GM12892 (cell line): Measurements from ENCODE around the gene CLN6.
"Not testable (repeated sequence)": the region's sequence is repeated elsewhere in the genome, so short reads cannot be mapped to it uniquely, and the experiment has no call there.

Experiments
- POLR2A ChIP-seq: IDR thresholded peaks from 2 replicates; pipeline ENCODE4 v1.6.1; 2011; ENCODE audit warnings: low read depth, low read length, control low read depth
- POLR2AphosphoS5 ChIP-seq: IDR thresholded peaks from 2 replicates; pipeline ENCODE4 v1.6.1; 2011; ENCODE audit warnings: low read depth, low read length, control low read depth
- TAF1 ChIP-seq: IDR thresholded peaks from 2 replicates; pipeline ENCODE4 v1.6.1; 2011; ENCODE audit warnings: low read depth, mild to moderate bottlenecking, control low read depth, low read length, borderline replicate concordance

DNA sequence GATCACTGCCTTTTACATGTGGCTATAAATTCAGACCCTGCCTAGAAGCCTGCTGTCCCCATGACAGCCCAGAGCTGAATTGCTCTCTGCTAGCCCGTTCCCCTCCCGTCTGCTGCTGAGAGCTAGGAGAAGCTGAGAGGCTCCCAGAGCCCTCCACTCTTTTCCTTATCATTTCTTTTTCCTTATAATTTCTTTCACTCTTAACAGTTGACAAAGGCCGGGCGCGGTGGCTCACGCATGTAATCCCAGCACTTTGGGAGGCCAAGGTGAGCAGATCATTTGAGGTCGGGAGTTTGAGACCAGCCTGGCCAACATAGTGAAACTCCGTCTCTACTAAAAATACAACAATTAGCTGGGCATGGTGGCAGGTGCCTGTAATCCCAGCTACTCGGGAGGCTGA lies 5.0 kb upstream of the CLN6 start:
- TF ChIP-seq POLR2AphosphoS5, POLR2A, TAF1: not testable (repeated sequence)
